GM12872 (cell line): ENCODE measurements around the gene CYP1A1.

Experiments
- CTCF ChIP-seq: IDR thresholded peaks from 3 replicates; pipeline ENCODE4 v1.5.1; 2011; ENCODE audit warnings: low read depth, mild to moderate bottlenecking, low read length, moderate library complexity; ENCODE audit not compliant: insufficient read depth

Gene CYP1A1

GRCh38 chr15:74750751-74751150 lies 25.4 kb upstream of the CYP1A1 start:
- TF ChIP-seq CTCF = no peak

GRCh38 chr15:74749832-74750231 lies 24.5 kb upstream of the CYP1A1 start:
- TF ChIP-seq CTCF = no peak

- no peak for TF ChIP-seq CTCF
Observed at GRCh38 chr15:74748322-74748946, 23.1 kb upstream of the CYP1A1 start, which contains the start of gene CYP1A2. CYP1A2 (plus strand) TSS chr15:74748845; CDS start chr15:74749739, 894 bp downstream.

- no peak for TF ChIP-seq CTCF
Observed at GRCh38 chr15:74746389-74746788, 21.1 kb upstream of the CYP1A1 start.

- no peak for TF ChIP-seq CTCF
Observed at GRCh38 chr15:74742422-74742821, 17.1 kb upstream of the CYP1A1 start.

GRCh38 chr15:74735305-74735704 lies 10.0 kb upstream of the CYP1A1 start:
- TF ChIP-seq CTCF = no peak

GRCh38 chr15:74733269-74733668 lies 7.9 kb upstream of the CYP1A1 start:
- TF ChIP-seq CTCF = no peak

GRCh38 chr15:74732846-74733245 lies 7.5 kb upstream of the CYP1A1 start:
- no peak for TF ChIP-seq CTCF
